HCT116 (cell line): ENCODE measurements around the gene CFAP92. TPM values are rescaled to one million over a fixed set of nuclear protein-coding genes. Genes with fewer than 3 reads are reported as not detected.

ENCODE experiments used
- ATAC-seq: fragments of 200-7000 bp; cut with Tn5 transposase; 2 replicates; pipeline ENCODE4 v1.9.1; 2020; ENCODE audit warnings: mild to moderate bottlenecking, moderate library complexity
- BruUV-seq: library from RNA; stranded (reverse); fragments of 400-500 nt; replicated peaks from 2 replicates; lab custom pipeline; 2021; lab: Mats Ljungman, UMichigan
- CTCF ChIA-PET: fragments of 300-600 bp; sonication (Branson Sonifier 250); formaldehyde crosslinking; loops from one replicate; lab custom pipeline; 2021; ENCODE audit warnings: antibody characterized with exemption; lab: Charles Lee
- POLR2A ChIA-PET: fragments of 300-600, 350-600 bp; sonication (Branson Sonifier 250); formaldehyde crosslinking; loops from one replicate; lab custom pipeline; 2021; ENCODE audit warnings: antibody characterized with exemption; lab: Charles Lee
- RAD21 ChIA-PET, 2 experiments: fragments of 300-600 bp; sonication (Branson Sonifier 250); formaldehyde crosslinking; loops; one replicate each; lab custom pipeline; 2023; ENCODE audit warnings: low total read pairs in 2 of 2; ENCODE audit not compliant: uncharacterized antibody in 2 of 2, unreplicated experiment in 2 of 2, low non-redundant PET in 1 of 2; lab: Charles Lee
- DNase-seq: peaks from one replicate; pipeline ENCODE4 v3.0.0-alpha.2; 2010; ENCODE audit warnings: low read depth, low spot score
- H2AFZ ChIP-seq: fragments of 200-600 bp; shearing (Covaris generic), sonication (generic); 2 replicates; pipeline ENCODE4 v1.6.1; 2017; ENCODE audit warnings: low read depth, mixed run types, mixed read lengths, antibody characterized with exemption, low read length; ENCODE audit not compliant: poor library complexity, severe bottlenecking
- H3K27ac ChIP-seq: 2 replicates; pipeline ENCODE4 v1.5.1; 2012; ENCODE audit warnings: low read depth, low read length
- H3K27me3 ChIP-seq: fragments of 200-600 bp; sonication (generic); 2 replicates; pipeline ENCODE4 v1.6.1; 2016; ENCODE audit warnings: mixed run types, low read length, mixed read lengths; ENCODE audit not compliant: insufficient read depth
- H3K36me3 ChIP-seq, 2 experiments: fragments of 200-500 bp in 1 of 2; fragments of 200-600 bp in 1 of 2; sonication (Bioruptor generic) in 1 of 2; sonication (generic) in 1 of 2; 2 replicates each; pipeline versions ENCODE4 v1.5.1 to v1.6.1; 2014 to 2016; ENCODE audit warnings: low read length in 2 of 2, inconsistent platforms in 1 of 2, mixed read lengths in 1 of 2, mixed run types in 1 of 2; ENCODE audit not compliant: insufficient read depth in 2 of 2, control insufficient read depth in 1 of 2
- H3K4me1 ChIP-seq, 2 experiments: fragments of 200-600 bp in 1 of 2; sonication (generic) in 1 of 2; 2 replicates each; pipeline versions ENCODE4 v1.5.1 to v1.6.1; 2012 to 2017; ENCODE audit warnings: low read length in 2 of 2, inconsistent platforms in 1 of 2, mild to moderate bottlenecking in 1 of 2, mixed read lengths in 1 of 2, mixed run types in 1 of 2, moderate library complexity in 1 of 2; ENCODE audit not compliant: insufficient read depth in 2 of 2, control insufficient read depth in 1 of 2
- H3K4me2 ChIP-seq: fragments of 200-600 bp; sonication (generic); 2 replicates; pipeline ENCODE4 v1.6.1; 2017; ENCODE audit warnings: mixed run types, low read length, mixed read lengths
- H3K4me3 ChIP-seq, 2 experiments: fragments of 200-600 bp in 1 of 2; sonication (generic) in 1 of 2; replicated peaks in 1 of 2; 2 replicates each; pipeline ENCODE4 v1.5.1; 2011 to 2016; ENCODE audit warnings: low read length in 2 of 2, control low read depth in 1 of 2, low read depth in 1 of 2, mild to moderate bottlenecking in 1 of 2, mixed read lengths in 1 of 2, mixed run types in 1 of 2
- H3K79me2 ChIP-seq: fragments of 200-600 bp; sonication (generic); 2 replicates; pipeline ENCODE4 v1.6.1; 2017; ENCODE audit warnings: mild to moderate bottlenecking, mixed run types, low read length, moderate library complexity, mixed read lengths; ENCODE audit not compliant: insufficient read depth
- H3K9ac ChIP-seq: fragments of 200-600 bp; sonication (generic); 2 replicates; pipeline ENCODE4 v1.6.1; 2016; ENCODE audit warnings: low read length, mixed read lengths
- H3K9me2 ChIP-seq: fragments of 200-600 bp; sonication (generic), shearing (Covaris generic); 2 replicates; pipeline ENCODE4 v1.6.1; 2017; ENCODE audit warnings: mixed run types, mild to moderate bottlenecking, moderate library complexity; ENCODE audit not compliant: insufficient read depth
- H3K9me3 ChIP-seq, 2 experiments: fragments of 200-500 bp in 1 of 2; fragments of 200-600 bp in 1 of 2; sonication (Bioruptor generic) in 1 of 2; sonication (generic) in 1 of 2; 2 replicates each; pipeline ENCODE4 v1.6.1; 2014 to 2017; ENCODE audit warnings: low read length in 2 of 2, mixed read lengths in 2 of 2, inconsistent platforms in 1 of 2, low read depth in 1 of 2, mild to moderate bottlenecking in 1 of 2, mixed run types in 1 of 2, moderate library complexity in 1 of 2; ENCODE audit not compliant: control insufficient read depth in 1 of 2, insufficient read depth in 1 of 2
- H4K20me1 ChIP-seq: fragments of 200-600 bp; sonication (generic), shearing (Covaris generic); 2 replicates; pipeline ENCODE4 v1.6.1; 2017; ENCODE audit warnings: mixed run types, mild to moderate bottlenecking, moderate library complexity; ENCODE audit not compliant: insufficient read depth
- CTCF ChIP-seq, 3 experiments: fragments of 200-600 bp in 1 of 3; sonication (generic) in 1 of 3; IDR thresholded peaks in 2 of 3; conservative IDR thresholded peaks in 1 of 3; 2 replicates each; pipeline ENCODE4 v1.5.1; 2012 to 2017; ENCODE audit warnings: low read depth in 2 of 3, low read length in 2 of 3, antibody characterized with exemption in 1 of 3, borderline replicate concordance in 1 of 3, control low read depth in 1 of 3, mild to moderate bottlenecking in 1 of 3, mixed read lengths in 1 of 3, mixed run types in 1 of 3, moderate library complexity in 1 of 3; ENCODE audit not compliant: insufficient read depth in 1 of 3
- EZH2phosphoT487 ChIP-seq: fragments of 200-600 bp; IDR thresholded peaks from 2 replicates; pipeline ENCODE4 v1.6.1; 2018; ENCODE audit warnings: antibody characterized with exemption, borderline replicate concordance
- YY1 ChIP-seq: IDR thresholded peaks from 2 replicates; pipeline ENCODE4 v1.6.1; 2011; ENCODE audit warnings: low read length, low read depth, moderate library complexity, mild to moderate bottlenecking; ENCODE audit not compliant: insufficient replicate concordance; ENCODE audit errors: extremely low read depth
- ZBTB33 ChIP-seq: IDR thresholded peaks from 2 replicates; pipeline ENCODE4 v1.6.1; 2011; ENCODE audit warnings: mild to moderate bottlenecking, low read length, moderate library complexity; ENCODE audit not compliant: insufficient replicate concordance; ENCODE audit errors: extremely low read depth
- ZFX ChIP-seq: fragments of 450-650 bp; IDR thresholded peaks from 2 replicates; pipeline ENCODE4 v1.6.1; 2017
- intact Hi-C: fragments of 100-400 bp; cut with micrococcal nuclease; formaldehyde crosslinking; loops from 2 replicates; pipeline ENCODE4 v1.10.0; 2022
- total RNA-seq: library from RNA; stranded (reverse); gene quantifications from one replicate; pipeline ENCODE4 v1.2.1, GENCODE V29; 2021; ENCODE audit not compliant: unreplicated experiment

The CFAP92 gene
- total RNA-seq, 1 experiment from 2014 or later = 3.6 TPM

GRCh38 chr3:128889139-128889894, 104.6 kb downstream of the CFAP92 start:
- no peaks in the 10 kb centered on the region for H3K27me3 ChIP-seq
- H3K79me2 ChIP-seq = peaks cover 61% of the 10 kb centered on the region
- no peaks in the 10 kb centered on the region for H3K9me3 ChIP-seq
- TF ChIP-seq CTCF (IDR thresholded peaks at IDR 0.05 in 2 of 3, conservative IDR thresholded peaks at IDR 0.05 in 1 of 3; ENCODE audit: borderline replicate concordance in 1 of 3, insufficient read depth in 1 of 3, low read depth in 2 of 3, low read length in 2 of 3) (no peak), YY1 (no peak), ZBTB33 (no peak), EZH2phosphoT487 (no peak), ZFX (no peak)
- BruUV-seq = no TSS peak
- H3K36me3 ChIP-seq = peaks cover 7 to 23% of the 10 kb centered on the region in 2 experiments; a peak in 3 of 4 replicates
- RAD21 ChIA-PET = no interaction called here
- H2AFZ ChIP-seq = no peak overlapping the region
- intact Hi-C loops = no loop called here
- H3K4me3 ChIP-seq = no peak overlapping the region
- no peaks in the 10 kb centered on the region for H3K4me1 ChIP-seq
- POLR2A ChIA-PET = no interaction called here
- DNase-seq (no peak), ATAC-seq (no peak)
- H3K9me2 ChIP-seq = no peaks in the 10 kb centered on the region
- H4K20me1 ChIP-seq = peaks cover 3% of the 10 kb centered on the region; the same call in 1 of the 2 replicates
- H3K27ac ChIP-seq = no peak overlapping the region
- H3K9ac ChIP-seq = no peak overlapping the region
- H3K4me2 ChIP-seq = no peak overlapping the region
- CTCF ChIA-PET = no interaction called here
